Activated CD8-positive, alpha-beta memory T cell treated with anti-CD3 and anti-CD28 coated beads, Interleukin-2, amount 10 ng/mL, durations not matched to agents 7 days and 5 days (primary cell): Measurements from ENCODE around the gene KAT6B. TPM values are rescaled to one million over a fixed set of nuclear protein-coding genes. Genes with fewer than 3 reads are reported as not detected.
A peak's percentile ranks its signal among the peaks of the same experiment; 100 is the strongest.

Experiments
- ATAC-seq: fragments of 150-1000 bp; cut with Tn5 transposase; one replicate; pipeline ENCODE4 v1.10.0; 2021; ENCODE audit warnings: moderate library complexity
- CTCF ChIA-PET: fragments of 350-600 bp; sonication (Branson Sonifier 250); formaldehyde crosslinking; loops from one replicate; lab custom pipeline; 2021; ENCODE audit warnings: antibody characterized with exemption; lab: Charles Lee
- DNase-seq: peaks from one replicate; pipeline ENCODE4 v3.0.0-alpha.2; 2020
- H3K27ac Mint-ChIP-seq: one replicate; pipeline ENCODE4 v1.8.0; 2021; ENCODE audit warnings: mild to moderate bottlenecking, mixed read lengths
- H3K27me3 Mint-ChIP-seq: one replicate; pipeline ENCODE4 v1.8.0; 2021; ENCODE audit warnings: mixed read lengths
- H3K36me3 Mint-ChIP-seq: one replicate; pipeline ENCODE4 v1.8.0; 2021; ENCODE audit warnings: mild to moderate bottlenecking, mixed read lengths
- H3K4me1 Mint-ChIP-seq: one replicate; pipeline ENCODE4 v1.8.0; 2021; ENCODE audit warnings: mixed read lengths
- H3K4me3 Mint-ChIP-seq: one replicate; pipeline ENCODE4 v1.8.0; 2021; ENCODE audit warnings: mild to moderate bottlenecking, moderate library complexity, mixed read lengths
- H3K9me3 Mint-ChIP-seq: one replicate; pipeline ENCODE4 v1.8.0; 2022; ENCODE audit warnings: low read depth, mixed read lengths
- total RNA-seq, 2 experiments: library from RNA; stranded (reverse); gene quantifications; one replicate each; pipeline ENCODE4 v1.2.3, GENCODE V29; 2021

The KAT6B gene
- total RNA-seq, 2 experiments from 2014 or later, result 32.5 to 33.9 TPM

- Mint-ChIP-seq H3K9me3 (no peaks in the 10 kb centered on the region), H3K4me1 (no peaks in the 10 kb centered on the region), H3K27me3 (no peaks in the 10 kb centered on the region), H3K4me3 (no peak overlapping the region), H3K27ac (no peak overlapping the region), H3K36me3 (no peaks in the 10 kb centered on the region)
- ATAC-seq (no peak), DNase-seq (no peak)
- CTCF ChIA-PET, result no interaction called here
Measured at GRCh38 chr10:74808501-74808900, 17.9 kb upstream of the KAT6B start.

GRCh38 chr10:74810087-74810486 lies 16.3 kb upstream of the KAT6B start:
- no peaks in the 10 kb centered on the region for H3K36me3 Mint-ChIP-seq
- no peak overlapping the region for H3K4me3 Mint-ChIP-seq
- no peak overlapping the region for H3K27ac Mint-ChIP-seq
- DNase-seq (no peak), ATAC-seq (no peak)
- no peaks in the 10 kb centered on the region for H3K9me3 Mint-ChIP-seq
- CTCF ChIA-PET, result no interaction called here
- no peaks in the 10 kb centered on the region for H3K4me1 Mint-ChIP-seq
- H3K27me3 Mint-ChIP-seq, result no peaks in the 10 kb centered on the region

- CTCF ChIA-PET, result no interaction called here
- ATAC-seq, result no peak
- peaks cover 5% of the 10 kb centered on the region for H3K36me3 Mint-ChIP-seq
Measured at GRCh38 chr10:74813381-74814259, 12.8 kb upstream of the KAT6B start.

GRCh38 chr10:74814797-74815196 lies 11.6 kb upstream of the KAT6B start:
- Mint-ChIP-seq H3K27ac (no peak overlapping the region), H3K4me3 (no peak overlapping the region), H3K4me1 (peaks cover 5% of the 10 kb centered on the region), H3K36me3 (peaks cover 5% of the 10 kb centered on the region), H3K9me3 (peaks cover 7% of the 10 kb centered on the region), H3K27me3 (no peaks in the 10 kb centered on the region)
- ATAC-seq (no peak), DNase-seq (no peak)
- CTCF ChIA-PET, result no interaction called here

More at GRCh38 chr10:74813381-74814259, 12.8 kb upstream of the KAT6B start:
- Mint-ChIP-seq H3K27me3 (no peaks in the 10 kb centered on the region), H3K4me1 (peaks cover 5% of the 10 kb centered on the region), H3K27ac (no peak overlapping the region), H3K4me3 (no peak overlapping the region), H3K9me3 (peaks cover 7% of the 10 kb centered on the region)
- DNase-seq, result no peak

- Mint-ChIP-seq H3K27me3 (no peaks in the 10 kb centered on the region), H3K27ac (peak overlapping the region; percentile 26), H3K4me1 (peaks cover 6% of the 10 kb centered on the region), H3K36me3 (peaks cover 5% of the 10 kb centered on the region), H3K9me3 (peaks cover 7% of the 10 kb centered on the region), H3K4me3 (no peak overlapping the region)
- ATAC-seq (no peak), DNase-seq (no peak)
- CTCF ChIA-PET, result no interaction called here
Measured at GRCh38 chr10:74816824-74817498, 9.4 kb upstream of the KAT6B start.

GRCh38 chr10:74821501-74821900 lies 4.9 kb upstream of the KAT6B start:
- Mint-ChIP-seq H3K36me3 (peaks cover 5% of the 10 kb centered on the region), H3K27me3 (no peaks in the 10 kb centered on the region), H3K4me3 (no peak overlapping the region), H3K27ac (no peak overlapping the region), H3K9me3 (peaks cover 7% of the 10 kb centered on the region), H3K4me1 (peaks cover 30% of the 10 kb centered on the region)
- ATAC-seq, result no peak
- CTCF ChIA-PET, result interaction anchor here (1.4 to 4.5 kb wide), 2 partner anchors 82 to 198 kb away, joined by 5 to 16 read pairs; no protein-coding TSS in a partner anchor
- no peak for DNase-seq

- H3K4me3 Mint-ChIP-seq, result no peak overlapping the region
- CTCF ChIA-PET, result interaction anchor here (1.4 to 4.5 kb wide), 2 partner anchors 83 to 198 kb away, joined by 5 to 16 read pairs; no protein-coding TSS in a partner anchor
- DNase-seq (no peak), ATAC-seq (no peak)
- peaks cover 5% of the 10 kb centered on the region for H3K9me3 Mint-ChIP-seq
- H3K27ac Mint-ChIP-seq, result no peak overlapping the region
- peaks cover 31% of the 10 kb centered on the region for H3K4me1 Mint-ChIP-seq
- peaks cover 1% of the 10 kb centered on the region for H3K36me3 Mint-ChIP-seq
- H3K27me3 Mint-ChIP-seq, result no peaks in the 10 kb centered on the region
Measured at GRCh38 chr10:74822101-74822500, 4.3 kb upstream of the KAT6B start.

GRCh38 chr10:74822521-74823089 lies 3.8 kb upstream of the KAT6B start:
- no peak overlapping the region for H3K27ac Mint-ChIP-seq
- H3K4me3 Mint-ChIP-seq, result no peak overlapping the region
- CTCF ChIA-PET, result interaction anchor here (1.4 to 4.5 kb wide), 2 partner anchors 84 to 197 kb away, joined by 5 to 16 read pairs; no protein-coding TSS in a partner anchor
- no peak for ATAC-seq
- H3K4me1 Mint-ChIP-seq, result peaks cover 32% of the 10 kb centered on the region
- DNase-seq, result no peak
- H3K9me3 Mint-ChIP-seq, result no peaks in the 10 kb centered on the region
- no peaks in the 10 kb centered on the region for H3K27me3 Mint-ChIP-seq
- H3K36me3 Mint-ChIP-seq, result no peaks in the 10 kb centered on the region

- Mint-ChIP-seq H3K4me1 (peaks cover 37% of the 10 kb centered on the region), H3K36me3 (no peaks in the 10 kb centered on the region), H3K4me3 (peak overlapping the region; percentile 84), H3K9me3 (no peaks in the 10 kb centered on the region), H3K27ac (peak overlapping the region; percentile 85), H3K27me3 (no peaks in the 10 kb centered on the region)
- no peak for DNase-seq
- ATAC-seq, result no peak
- CTCF ChIA-PET, result interaction anchor here (1.8 to 4.5 kb wide), 2 partner anchors 85 to 196 kb away, joined by 5 to 16 read pairs; no protein-coding TSS in a partner anchor
Measured at GRCh38 chr10:74823791-74824183, 2.6 kb upstream of the KAT6B start.

GRCh38 chr10:74824184-74824899 lies 2.1 kb upstream of the KAT6B start:
- Mint-ChIP-seq H3K36me3 (peaks cover 4% of the 10 kb centered on the region), H3K4me1 (peaks cover 41% of the 10 kb centered on the region), H3K4me3 (peak overlapping the region; percentile 84), H3K9me3 (no peaks in the 10 kb centered on the region), H3K27ac (peak overlapping the region; percentile 85), H3K27me3 (no peaks in the 10 kb centered on the region)
- CTCF ChIA-PET, result interaction anchor here (1.8 to 4.5 kb wide), 2 partner anchors 85 to 195 kb away, joined by 5 to 16 read pairs; no protein-coding TSS in a partner anchor
- DNase-seq, result peak; percentile 52
- ATAC-seq, result no peak

- H3K9me3 Mint-ChIP-seq, result no peaks in the 10 kb centered on the region
Measured at GRCh38 chr10:74824900-74825370, 1.5 kb upstream of the KAT6B start.

GRCh38 chr10:74825371-74826141 lies 844 bp upstream of the KAT6B start:
- ATAC-seq (peak; percentile 14), DNase-seq (no peak)
- H3K9me3 Mint-ChIP-seq, result no peaks in the 10 kb centered on the region
- H3K27ac Mint-ChIP-seq, result peak overlapping the region; percentile 89
- no peaks in the 10 kb centered on the region for H3K27me3 Mint-ChIP-seq
- peaks cover 41% of the 10 kb centered on the region for H3K4me1 Mint-ChIP-seq
- CTCF ChIA-PET, result interaction anchor here (0.7 to 1.6 kb wide), 4 partner anchors 86 to 410 kb away, joined by 3 to 5 read pairs (median 4); partner anchors contain the start of gene COMTD1
- H3K36me3 Mint-ChIP-seq, result peaks cover 10% of the 10 kb centered on the region
- peak overlapping the region; percentile 84 for H3K4me3 Mint-ChIP-seq

More at GRCh38 chr10:74824900-74825370, 1.5 kb upstream of the KAT6B start:
- Mint-ChIP-seq H3K36me3 (peaks cover 4% of the 10 kb centered on the region), H3K27ac (peak overlapping the region; percentile 85), H3K4me1 (peaks cover 41% of the 10 kb centered on the region), H3K27me3 (no peaks in the 10 kb centered on the region), H3K4me3 (peak overlapping the region; percentile 84)
- DNase-seq (peak; percentile 69), ATAC-seq (peak; percentile 1)
- CTCF ChIA-PET, result interaction anchor here (1.8 to 4.5 kb wide), 2 partner anchors 86 to 194 kb away, joined by 5 to 16 read pairs; no protein-coding TSS in a partner anchor
